SK-N-MC (cell line): ENCODE results near the gene ASTN2.

Experiments
- EZH2 ChIP-seq: fragments of 200-600 bp; sonication (generic); IDR thresholded peaks from one replicate; pipeline ENCODE4 v1.6.1; 2017; ENCODE audit warnings: antibody characterized with exemption
- FOXP2 ChIP-seq: optimal IDR thresholded peaks from 2 replicates; pipeline ENCODE3; 2011; ENCODE audit warnings: mild to moderate bottlenecking, moderate library complexity; ENCODE audit not compliant: insufficient read depth; ENCODE audit errors: extremely low read length, control extremely low read depth
- POLR2AphosphoS5 ChIP-seq: IDR thresholded peaks from 2 replicates; pipeline ENCODE4 v1.6.1; 2012; ENCODE audit warnings: mild to moderate bottlenecking, low read depth, low read length, borderline replicate concordance

DNA sequence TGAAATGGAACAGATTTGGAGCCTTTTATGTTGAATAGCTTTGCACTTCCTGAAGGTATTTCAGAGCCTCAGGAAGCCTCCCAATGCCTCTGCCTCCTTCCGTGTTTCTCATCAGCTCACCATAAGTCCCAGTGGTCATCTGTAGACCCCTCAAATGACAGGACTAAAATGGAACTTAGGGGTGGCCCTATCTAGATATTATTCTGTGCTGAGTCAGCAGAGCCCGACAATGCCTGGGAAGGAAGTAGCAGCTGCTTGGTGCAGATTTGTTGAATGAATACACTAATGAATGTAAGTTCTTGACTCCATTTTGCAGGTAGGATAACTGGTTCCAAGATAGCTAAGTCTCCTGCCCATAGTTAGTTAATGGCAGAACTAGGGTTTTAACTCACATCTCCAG, 97.7 kb downstream of the ASTN2 start:
- TF ChIP-seq EZH2 (no peak), POLR2AphosphoS5 (no peak), FOXP2 (no peak)
